ENCODE data around the gene PLA2G2D.

The PLA2G2D gene

GRCh38 chr1:20141001-20141400 is 21.7 kb upstream of the PLA2G2D start:
- Histone ChIP-seq H3K23ac (ENCODE audit: low read length) (no peak overlapping the region), H2BK120ac (ENCODE audit: low read depth, low read length) (no peak overlapping the region), H3K4me3 (ENCODE audit: low read length) (no peak overlapping the region), H3K79me1 (ENCODE audit: low read length) (no peaks in the 10 kb centered on the region), H3K18ac (ENCODE audit: low read length) (no peak overlapping the region), H2AK5ac (ENCODE audit: low read length) (no peak overlapping the region), H3K79me2 (ENCODE audit: control insufficient read depth, insufficient read depth, low read length) (no peaks in the 10 kb centered on the region), H3K4me2 (ENCODE audit: low read length) (no peak overlapping the region), H3K56ac (ENCODE audit: low read length) (no peak overlapping the region), H3K27ac (ENCODE audit: low read depth, low read length) (no peak overlapping the region), H2BK5ac (ENCODE audit: low read length) (no peak overlapping the region), H2BK15ac (replicated peaks; ENCODE audit: low read depth) (no peak overlapping the region), H3K9ac (ENCODE audit: low read length) (no peak overlapping the region), H4K8ac (ENCODE audit: low read depth, low read length) (no peak overlapping the region), H3K4me1 (ENCODE audit: control insufficient read depth, low read depth, low read length) (no peaks in the 10 kb centered on the region), H3K4ac (ENCODE audit: low read depth, low read length) (no peak overlapping the region), H3K36me3 (ENCODE audit: control insufficient read depth, insufficient read depth, low read length) (no peaks in the 10 kb centered on the region), H3K27me3 (ENCODE audit: insufficient read depth, low read length, poor library complexity) (no peaks in the 10 kb centered on the region), H4K5ac (ENCODE audit: low read length) (no peak overlapping the region)
- no peak for DNase-seq
- WGBS (ENCODE audit: extremely low coverage, insufficient coverage, low lambda C conversion rate) = no CpG with 5 or more reads among the region's 9 CpGs

- WGBS (ENCODE audit: extremely low coverage, insufficient coverage, low lambda C conversion rate) = no CpG with 5 or more reads among the region's 13 CpGs
- no peak for DNase-seq
- H3K56ac ChIP-seq (ENCODE audit: low read length) = no peak overlapping the region
- H3K4me1 ChIP-seq (ENCODE audit: control insufficient read depth, low read depth, low read length) = no peaks in the 10 kb centered on the region
- H3K4me2 ChIP-seq (ENCODE audit: low read length) = no peak overlapping the region
- no peak overlapping the region for H3K23ac ChIP-seq (ENCODE audit: low read length)
- H3K4me3 ChIP-seq (ENCODE audit: low read length) = no peak overlapping the region
- no peak overlapping the region for H3K9ac ChIP-seq (ENCODE audit: low read length)
- no peak overlapping the region for H4K5ac ChIP-seq (ENCODE audit: low read length)
- no peak overlapping the region for H2BK120ac ChIP-seq (ENCODE audit: low read depth, low read length)
- no peaks in the 10 kb centered on the region for H3K27me3 ChIP-seq (ENCODE audit: insufficient read depth, low read length, poor library complexity)
- H3K79me1 ChIP-seq (ENCODE audit: low read length) = no peaks in the 10 kb centered on the region
- no peak overlapping the region for H3K4ac ChIP-seq (ENCODE audit: low read depth, low read length)
- no peak overlapping the region for H2AK5ac ChIP-seq (ENCODE audit: low read length)
- no peak overlapping the region for H2BK15ac ChIP-seq (replicated peaks; ENCODE audit: low read depth)
- no peaks in the 10 kb centered on the region for H3K79me2 ChIP-seq (ENCODE audit: control insufficient read depth, insufficient read depth, low read length)
- H4K8ac ChIP-seq (ENCODE audit: low read depth, low read length) = no peak overlapping the region
- H3K18ac ChIP-seq (ENCODE audit: low read length) = no peak overlapping the region
- no peaks in the 10 kb centered on the region for H3K36me3 ChIP-seq (ENCODE audit: control insufficient read depth, insufficient read depth, low read length)
- no peak overlapping the region for H2BK5ac ChIP-seq (ENCODE audit: low read length)
- no peak overlapping the region for H3K27ac ChIP-seq (ENCODE audit: low read depth, low read length)
Measured at GRCh38 chr1:20139776-20140612, 20.7 kb upstream of the PLA2G2D start.

DNA sequence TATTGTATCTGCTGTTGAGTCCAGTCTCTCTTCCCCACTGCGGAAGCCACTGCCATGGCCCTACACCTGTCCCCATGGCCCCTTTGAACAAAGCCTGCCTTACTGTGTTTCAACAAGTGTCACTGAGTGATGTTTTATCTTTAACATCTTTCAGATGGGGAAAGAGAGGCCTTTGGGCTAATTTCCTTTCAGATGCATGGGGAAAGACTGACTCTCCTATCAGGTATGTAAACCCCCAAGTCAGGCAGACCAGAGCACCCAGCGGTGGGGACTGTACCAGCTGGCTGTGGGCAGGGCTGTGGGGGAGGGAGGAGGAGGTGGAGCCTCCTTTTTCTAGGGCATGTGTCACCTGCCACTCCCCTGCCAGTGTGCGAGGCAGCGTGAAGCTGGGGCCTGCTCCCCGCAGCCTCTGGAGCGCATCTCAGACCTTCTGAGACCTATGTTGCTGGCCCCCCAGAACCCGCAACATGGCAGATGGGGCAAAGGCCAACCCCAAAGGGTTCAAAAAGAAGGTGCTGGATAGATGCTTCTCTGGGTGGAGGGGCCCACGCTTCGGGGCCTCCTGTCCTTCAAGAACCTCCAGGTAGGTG is 19.7 kb upstream of the PLA2G2D start, which contains the start of gene PLA2G2F:
PLA2G2F (plus strand) TSS at position 363 of the 590 bp plus-strand sequence; CDS start at position 468, 105 bp downstream.
- no peak for DNase-seq
- Histone ChIP-seq H3K4me2 (ENCODE audit: low read length) (no peak within 1 kb of the TSS), H3K23ac (ENCODE audit: low read length) (no peak within 1 kb of the TSS), H2BK15ac (replicated peaks; ENCODE audit: low read depth) (no peak within 1 kb of the TSS), H3K18ac (ENCODE audit: low read length) (no peak within 1 kb of the TSS), H3K36me3 (ENCODE audit: control insufficient read depth, insufficient read depth, low read length) (no peaks in the 10 kb centered on the region), H3K79me2 (ENCODE audit: control insufficient read depth, insufficient read depth, low read length) (no peaks in the 10 kb centered on the region), H3K4ac (ENCODE audit: low read depth, low read length) (no peak within 1 kb of the TSS), H2AK5ac (ENCODE audit: low read length) (no peak within 1 kb of the TSS), H3K79me1 (ENCODE audit: low read length) (no peaks in the 10 kb centered on the region), H3K27me3 (ENCODE audit: insufficient read depth, low read length, poor library complexity) (no peaks in the 10 kb centered on the region), H2BK5ac (ENCODE audit: low read length) (no peak within 1 kb of the TSS), H3K4me1 (ENCODE audit: control insufficient read depth, low read depth, low read length) (no peaks in the 10 kb centered on the region), H2BK120ac (ENCODE audit: low read depth, low read length) (no peak within 1 kb of the TSS), H4K8ac (ENCODE audit: low read depth, low read length) (no peak within 1 kb of the TSS), H3K56ac (ENCODE audit: low read length) (no peak within 1 kb of the TSS), H3K9ac (ENCODE audit: low read length) (no peak within 1 kb of the TSS), H3K27ac (ENCODE audit: low read depth, low read length) (no peak within 1 kb of the TSS), H3K4me3 (ENCODE audit: low read length) (no peak within 1 kb of the TSS), H4K5ac (ENCODE audit: low read length) (no peak within 1 kb of the TSS)
- no CpG with 5 or more reads among the region's 9 CpGs for WGBS (ENCODE audit: extremely low coverage, insufficient coverage, low lambda C conversion rate)

DNA sequence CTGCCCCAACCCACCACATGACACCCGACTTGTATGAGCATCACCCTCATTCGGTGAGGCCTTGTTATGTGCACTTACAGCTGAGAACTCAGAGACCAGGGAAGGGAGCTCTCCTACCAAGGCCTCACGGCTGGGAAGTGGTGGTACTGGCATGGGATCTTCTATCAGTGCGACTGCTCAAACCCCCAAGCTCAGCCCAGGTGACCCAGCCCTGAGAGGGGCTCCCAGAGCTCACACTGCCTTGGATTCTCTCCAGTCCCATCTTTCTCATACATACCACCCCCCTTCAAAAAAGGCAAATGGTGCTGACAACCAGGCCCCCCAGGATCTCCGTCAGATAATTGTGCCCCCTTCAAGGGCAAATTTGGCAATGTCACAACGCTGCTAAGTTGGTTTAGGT is 19.0 kb upstream of the PLA2G2D start:
- no peak overlapping the region for H3K9ac ChIP-seq (ENCODE audit: low read length)
- H3K56ac ChIP-seq (ENCODE audit: low read length) = no peak overlapping the region
- no peak overlapping the region for H4K5ac ChIP-seq (ENCODE audit: low read length)
- no peak overlapping the region for H3K4ac ChIP-seq (ENCODE audit: low read depth, low read length)
- DNase-seq = no peak
- no peak overlapping the region for H3K23ac ChIP-seq (ENCODE audit: low read length)
- no peak overlapping the region for H2BK15ac ChIP-seq (replicated peaks; ENCODE audit: low read depth)
- no peaks in the 10 kb centered on the region for H3K36me3 ChIP-seq (ENCODE audit: control insufficient read depth, insufficient read depth, low read length)
- no peak overlapping the region for H4K8ac ChIP-seq (ENCODE audit: low read depth, low read length)
- WGBS (ENCODE audit: extremely low coverage, insufficient coverage, low lambda C conversion rate) = no CpG with 5 or more reads among the region's 6 CpGs
- no peak overlapping the region for H3K4me2 ChIP-seq (ENCODE audit: low read length)
- H3K4me3 ChIP-seq (ENCODE audit: low read length) = no peak overlapping the region
- H3K18ac ChIP-seq (ENCODE audit: low read length) = no peak overlapping the region
- H2AK5ac ChIP-seq (ENCODE audit: low read length) = no peak overlapping the region
- no peaks in the 10 kb centered on the region for H3K4me1 ChIP-seq (ENCODE audit: control insufficient read depth, low read depth, low read length)
- H3K27ac ChIP-seq (ENCODE audit: low read depth, low read length) = no peak overlapping the region
- H2BK120ac ChIP-seq (ENCODE audit: low read depth, low read length) = no peak overlapping the region
- H2BK5ac ChIP-seq (ENCODE audit: low read length) = no peak overlapping the region
- no peaks in the 10 kb centered on the region for H3K79me2 ChIP-seq (ENCODE audit: control insufficient read depth, insufficient read depth, low read length)
- H3K79me1 ChIP-seq (ENCODE audit: low read length) = no peaks in the 10 kb centered on the region
- no peaks in the 10 kb centered on the region for H3K27me3 ChIP-seq (ENCODE audit: insufficient read depth, low read length, poor library complexity)

DNA sequence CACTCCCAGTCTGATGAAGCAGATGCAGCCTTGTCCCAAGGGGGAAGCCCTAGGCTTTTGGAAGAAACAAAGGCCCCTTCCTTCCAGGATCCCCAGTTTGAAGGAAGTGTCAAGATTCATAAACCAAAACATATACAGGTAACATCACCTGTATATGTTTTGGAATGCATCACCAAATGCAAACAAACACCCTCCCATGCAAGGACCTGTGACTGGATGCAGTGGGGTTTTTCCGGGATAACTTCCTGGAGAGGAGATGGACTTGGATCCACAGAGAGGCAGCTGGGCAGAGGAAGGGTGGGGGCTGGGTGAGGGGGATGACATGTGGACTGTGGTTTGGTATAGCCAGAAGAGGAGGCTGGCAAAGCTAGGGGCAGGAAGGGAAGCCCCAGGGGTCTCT is 18.3 kb upstream of the PLA2G2D start:
- Histone ChIP-seq H3K79me2 (ENCODE audit: control insufficient read depth, insufficient read depth, low read length) (no peaks in the 10 kb centered on the region), H3K27ac (ENCODE audit: low read depth, low read length) (no peak overlapping the region), H2BK5ac (ENCODE audit: low read length) (no peak overlapping the region), H3K9ac (ENCODE audit: low read length) (no peak overlapping the region), H3K27me3 (ENCODE audit: insufficient read depth, low read length, poor library complexity) (no peaks in the 10 kb centered on the region), H3K79me1 (ENCODE audit: low read length) (no peaks in the 10 kb centered on the region), H3K4me1 (ENCODE audit: control insufficient read depth, low read depth, low read length) (no peaks in the 10 kb centered on the region), H3K4me3 (ENCODE audit: low read length) (no peak overlapping the region), H3K4ac (ENCODE audit: low read depth, low read length) (no peak overlapping the region), H3K18ac (ENCODE audit: low read length) (no peak overlapping the region), H4K5ac (ENCODE audit: low read length) (no peak overlapping the region), H3K36me3 (ENCODE audit: control insufficient read depth, insufficient read depth, low read length) (no peaks in the 10 kb centered on the region), H2BK120ac (ENCODE audit: low read depth, low read length) (no peak overlapping the region), H3K4me2 (ENCODE audit: low read length) (no peak overlapping the region), H2AK5ac (ENCODE audit: low read length) (no peak overlapping the region), H4K8ac (ENCODE audit: low read depth, low read length) (no peak overlapping the region), H2BK15ac (replicated peaks; ENCODE audit: low read depth) (no peak overlapping the region), H3K56ac (ENCODE audit: low read length) (no peak overlapping the region), H3K23ac (ENCODE audit: low read length) (no peak overlapping the region)
- no CpG with 5 or more reads among the region's 1 CpG for WGBS (ENCODE audit: extremely low coverage, insufficient coverage, low lambda C conversion rate)
- no peak for DNase-seq
